Hindlimb muscle (tissue), 1 donor: ENCODE measurements around the gene MARF1. TPM values are rescaled to one million over a fixed set of nuclear protein-coding genes. Genes with fewer than 3 reads are reported as not detected.
"Not testable (repeated sequence)": the region's sequence is repeated elsewhere in the genome, so short reads cannot be mapped to it uniquely, and the experiment has no call there.

ENCODE experiments used
- DNase-seq: peaks from one replicate; pipeline ENCODE4 v3.0.0-alpha.2; 2013
- polyA plus RNA-seq: library from polyadenylated mRNA; unstranded; fragments of 120-200 nt; gene quantifications from one replicate; pipeline ENCODE4 v1.2.1, GENCODE V29; 2013; ENCODE audit not compliant: insufficient read length

MARF1 gene
- polyA plus RNA-seq, 1 donor = 38.6 TPM

DNA sequence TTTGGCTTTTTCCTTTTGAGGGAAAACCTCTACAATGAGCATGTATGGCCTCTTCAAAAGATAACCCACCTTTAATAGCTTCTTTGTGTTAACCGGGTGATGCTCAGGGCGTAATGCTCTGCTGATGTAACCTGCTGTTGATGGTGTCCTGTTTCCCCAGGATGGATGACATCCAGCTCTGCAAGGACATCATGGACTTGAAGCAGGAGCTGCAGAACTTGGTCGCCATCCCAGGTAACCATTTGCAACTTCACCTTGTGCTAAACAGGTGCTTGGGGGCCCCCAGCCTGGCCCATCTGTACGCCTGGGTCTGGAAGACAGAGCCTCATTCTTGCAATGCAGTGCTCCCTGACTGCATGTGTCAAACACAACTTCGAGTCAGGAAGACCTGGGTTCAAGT is 75.1 kb downstream of the MARF1 start:
- no peak for DNase-seq

DNA sequence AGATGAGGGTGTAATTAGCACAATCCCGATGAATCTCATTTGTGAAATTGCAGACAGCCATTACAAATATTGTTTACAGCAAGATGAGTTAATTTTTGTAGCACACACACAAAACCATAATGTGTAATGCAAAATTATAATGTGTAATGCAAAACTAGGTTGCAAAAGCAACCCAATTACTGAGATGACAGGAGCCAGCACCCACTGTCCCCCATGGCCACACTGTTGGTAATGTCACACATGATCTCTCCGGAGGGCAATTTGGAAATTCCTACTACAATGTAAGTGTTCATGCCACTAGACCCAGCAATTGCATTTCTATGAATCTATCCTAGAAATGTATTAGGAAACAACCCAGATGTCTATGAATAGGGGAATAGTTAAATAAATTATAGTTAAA is 76.9 kb downstream of the MARF1 start:
- no peak for DNase-seq

DNA sequence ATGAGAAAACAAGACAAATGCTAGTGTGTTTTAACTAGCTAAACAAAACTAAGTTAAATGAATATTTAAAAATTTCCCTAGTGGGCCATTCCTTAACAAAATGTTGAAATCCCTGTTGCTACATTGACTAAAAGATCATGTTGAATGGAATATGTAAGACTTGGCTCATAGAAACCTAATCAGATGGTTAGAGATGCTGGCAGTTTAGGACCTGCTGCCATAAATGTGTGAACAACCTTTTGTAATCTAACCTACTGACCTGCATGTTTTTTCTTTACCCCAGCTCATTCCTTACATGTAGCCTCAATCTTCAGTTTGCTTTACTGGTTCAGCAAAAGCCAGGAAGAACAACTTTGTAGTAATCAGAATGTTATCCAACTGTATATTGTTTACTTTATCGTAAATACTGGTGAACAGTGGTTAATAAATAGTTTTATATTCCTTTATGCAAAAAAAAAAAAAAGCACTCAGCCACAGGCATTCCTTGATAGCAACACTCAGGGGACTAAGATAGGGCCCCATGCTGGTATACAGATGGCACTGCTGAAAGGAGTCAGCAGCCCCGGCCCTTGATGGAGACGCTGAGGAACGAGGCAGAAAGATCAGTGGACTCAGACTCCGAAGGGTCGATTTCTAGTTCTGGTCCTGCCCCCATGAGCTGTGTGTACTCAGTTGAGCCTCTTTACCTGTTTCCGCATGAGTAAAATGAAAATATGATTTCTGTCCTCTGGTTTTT is 78.2 kb downstream of the MARF1 start:
- no peak for DNase-seq

DNA sequence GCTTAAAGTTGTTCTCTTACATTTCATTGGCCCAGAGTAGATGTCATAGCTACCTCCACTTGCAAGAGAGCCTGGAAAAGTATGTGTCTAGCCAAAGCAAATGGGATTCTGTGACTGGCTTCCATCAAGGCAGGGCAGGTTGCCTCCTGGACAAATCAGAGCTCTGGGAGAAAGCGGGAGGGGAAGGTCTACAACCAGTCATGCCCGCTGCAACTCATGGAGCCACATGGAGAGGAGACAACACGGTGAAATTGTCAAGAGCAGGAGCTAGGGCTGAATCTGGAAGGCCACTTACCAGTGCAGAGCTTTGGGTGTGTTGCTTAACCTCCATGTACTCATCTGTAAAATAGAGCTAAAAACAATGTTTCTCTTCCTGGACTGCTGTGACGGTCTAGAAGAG is 83.8 kb downstream of the MARF1 start:
- no peak for DNase-seq

DNA sequence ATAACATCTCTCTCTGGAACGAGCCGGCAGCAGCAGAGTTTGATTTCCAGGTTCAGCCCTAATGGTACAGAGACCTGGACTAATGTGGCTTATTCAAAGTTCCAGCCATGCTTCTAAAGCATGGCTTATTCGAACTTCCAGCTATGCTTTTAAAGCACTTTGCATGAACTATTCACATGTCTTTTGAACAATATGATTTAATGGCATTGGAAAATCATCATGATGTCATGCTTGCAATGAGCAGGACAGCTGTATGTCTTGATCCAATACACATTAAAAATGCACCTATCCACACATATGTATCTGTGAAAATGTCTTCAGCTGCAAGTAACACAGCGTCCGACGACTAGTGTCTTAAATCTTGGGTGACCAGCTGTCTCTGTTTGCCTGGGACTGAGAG is 85.7 kb downstream of the MARF1 start:
- DNase-seq = no peak

DNA sequence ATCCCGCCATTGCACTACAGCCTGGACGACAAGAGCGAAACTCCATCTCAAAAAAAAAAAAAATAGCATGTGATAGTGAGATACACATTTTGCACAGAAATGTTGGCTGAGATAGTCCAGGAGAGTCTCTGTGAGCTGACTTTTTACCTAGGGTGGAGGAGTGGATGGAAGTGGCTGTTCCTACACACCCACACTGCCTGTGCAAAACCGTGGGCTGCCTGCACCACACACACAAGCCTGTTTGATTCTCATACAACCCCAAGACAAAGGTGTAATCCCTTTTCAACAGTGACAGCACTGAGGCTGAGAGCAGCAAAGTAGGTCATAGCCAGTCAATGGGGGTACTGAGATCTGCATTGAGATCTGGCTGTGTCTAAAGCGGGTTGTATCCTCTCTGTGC is 86.8 kb downstream of the MARF1 start:
- DNase-seq = no peak

DNA sequence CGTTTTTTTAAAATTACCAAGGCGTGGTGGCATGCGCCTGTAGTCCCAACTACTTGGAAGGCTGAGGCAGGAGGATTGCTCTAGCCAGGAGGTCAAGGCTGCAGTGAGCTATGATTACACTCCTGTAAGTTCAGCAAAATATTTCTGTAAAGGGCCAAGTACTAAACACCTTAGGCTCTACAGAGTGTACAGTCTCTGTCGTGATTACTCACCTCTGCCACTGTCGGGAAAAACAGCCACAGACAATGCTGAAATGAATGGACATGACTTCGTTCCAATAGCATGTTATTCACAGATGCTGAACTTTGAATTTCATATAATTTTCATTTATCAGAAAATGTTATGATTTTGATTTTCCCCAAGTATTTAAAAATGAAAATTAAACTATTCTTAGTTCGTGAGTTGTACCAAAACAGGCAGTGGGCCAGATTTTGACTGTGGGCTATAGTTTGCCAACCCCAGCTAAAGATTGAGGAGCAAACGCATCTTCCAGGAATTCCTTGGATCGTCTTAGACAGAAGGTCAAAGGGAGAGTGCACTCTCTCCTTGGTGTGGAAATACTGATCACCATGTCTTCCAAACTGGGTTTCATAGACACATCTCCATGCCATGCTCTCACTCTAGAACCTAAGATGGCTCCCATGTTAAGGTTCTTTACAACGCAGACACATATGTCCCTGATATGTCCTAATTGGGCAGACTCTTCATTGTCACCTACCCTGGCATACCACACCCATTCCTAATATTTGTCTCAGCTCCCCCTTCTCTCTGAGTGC is 89.5 kb downstream of the MARF1 start:
- DNase-seq = no peak

DNA sequence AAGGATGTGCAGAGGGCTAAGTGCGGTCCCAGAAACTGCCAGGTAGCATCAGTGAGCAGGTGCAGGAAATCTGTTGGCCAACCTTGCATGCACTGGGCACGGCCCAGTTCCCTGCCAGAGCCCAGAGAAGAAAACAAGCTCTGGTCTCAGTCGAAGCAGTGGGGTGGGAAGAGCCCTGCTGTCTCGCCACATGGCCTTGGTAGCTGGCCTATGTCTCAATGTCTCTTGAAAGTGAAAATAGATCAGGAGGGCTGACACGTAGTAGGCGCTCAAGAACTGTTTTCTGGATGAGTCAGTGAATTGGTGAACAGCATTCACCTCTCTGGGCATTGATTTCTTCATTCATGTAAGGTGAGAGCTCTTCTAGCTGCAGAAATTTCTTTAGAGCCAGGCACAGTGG is 90.4 kb downstream of the MARF1 start:
- no peak for DNase-seq

DNA sequence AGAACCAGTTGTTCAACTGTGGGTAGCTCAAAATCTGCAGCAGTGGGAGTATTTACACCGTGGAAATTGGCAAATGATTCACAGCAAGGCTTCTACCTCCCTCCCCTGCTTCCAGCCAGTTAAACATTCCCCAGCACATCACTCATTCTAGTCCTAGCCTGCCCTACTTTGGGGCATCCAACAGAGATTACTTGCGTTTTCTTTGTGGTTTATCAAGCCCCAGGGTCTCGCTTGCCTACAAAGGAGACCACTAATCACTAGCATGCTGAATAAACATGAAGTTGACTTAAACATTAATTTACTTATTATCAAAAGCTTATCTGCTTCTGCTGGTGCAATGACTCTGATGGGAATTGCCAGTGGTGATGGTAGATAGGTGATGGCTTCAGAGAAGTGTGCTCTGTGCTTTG is 94.5 kb downstream of the MARF1 start:
- no peak for DNase-seq

DNA sequence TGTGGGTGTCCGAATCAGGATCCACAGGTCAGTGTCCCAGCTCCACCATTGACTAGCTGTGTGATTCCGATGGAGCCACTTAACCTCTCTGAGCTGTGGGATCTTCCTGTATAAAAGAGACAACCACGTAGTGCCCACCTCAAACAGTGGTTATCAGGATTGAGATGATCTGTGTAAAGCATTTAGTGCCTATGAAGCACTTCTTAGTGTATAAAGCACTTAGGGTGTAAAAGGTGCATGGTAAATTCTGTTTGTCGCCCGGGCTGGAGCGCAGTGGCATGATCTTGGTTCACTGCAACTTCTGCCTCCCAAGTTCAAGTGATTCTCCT is 95.2 kb downstream of the MARF1 start:
- no peak for DNase-seq

DNA sequence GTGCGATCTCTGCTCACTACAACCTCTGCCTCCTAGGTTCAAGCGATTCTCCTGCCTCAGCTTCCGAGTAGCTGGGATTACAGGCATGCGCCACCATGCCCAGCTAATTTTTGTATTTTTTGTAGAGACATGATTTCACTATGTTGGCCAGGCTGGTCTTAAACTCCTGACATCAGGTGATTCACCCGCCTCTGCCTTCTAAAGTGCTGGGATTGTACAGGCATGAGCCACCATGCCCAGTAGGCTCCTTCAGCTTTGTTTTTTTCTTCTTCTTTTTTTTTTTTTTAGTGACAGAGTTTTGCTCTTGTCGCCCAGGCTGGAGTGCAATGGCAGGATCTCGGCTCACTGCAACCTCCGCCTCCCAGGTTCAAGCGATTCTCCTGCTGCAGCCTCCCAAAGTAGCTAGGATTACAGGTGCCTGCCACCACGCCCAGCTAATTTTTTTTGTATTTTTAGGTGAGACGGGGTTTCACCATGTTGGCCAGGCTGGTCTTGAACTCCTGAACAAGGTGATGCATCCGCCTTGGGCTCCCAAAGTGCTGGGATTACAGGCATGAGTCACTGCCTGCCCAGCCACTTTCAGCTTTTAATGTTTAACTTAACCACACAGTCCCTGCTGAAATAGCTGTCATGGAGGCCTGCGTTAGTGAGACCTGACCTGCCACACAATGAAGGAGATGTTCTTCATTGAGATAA is 95.7 kb downstream of the MARF1 start:
- DNase-seq = not testable (repeated sequence)

DNA sequence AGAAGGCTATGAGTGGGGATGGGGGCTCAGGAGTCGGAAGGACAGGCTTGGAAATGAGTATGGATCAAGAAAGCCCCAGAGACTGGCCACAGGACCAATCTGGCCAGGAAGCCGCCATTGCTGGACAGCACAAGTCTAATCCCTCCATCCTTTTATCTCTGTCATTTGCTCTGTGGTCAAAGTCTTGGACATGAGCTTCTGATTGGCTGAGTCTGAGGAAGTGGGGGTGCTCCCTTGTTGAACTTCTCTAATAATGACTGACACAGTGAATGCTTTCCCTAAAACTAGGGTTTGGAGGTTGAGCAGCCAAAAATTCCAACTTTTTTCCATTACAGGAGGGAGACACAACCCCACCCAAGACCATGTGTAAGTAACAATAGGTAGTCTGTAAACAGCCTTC is 97.4 kb downstream of the MARF1 start:
- no peak for DNase-seq

DNA sequence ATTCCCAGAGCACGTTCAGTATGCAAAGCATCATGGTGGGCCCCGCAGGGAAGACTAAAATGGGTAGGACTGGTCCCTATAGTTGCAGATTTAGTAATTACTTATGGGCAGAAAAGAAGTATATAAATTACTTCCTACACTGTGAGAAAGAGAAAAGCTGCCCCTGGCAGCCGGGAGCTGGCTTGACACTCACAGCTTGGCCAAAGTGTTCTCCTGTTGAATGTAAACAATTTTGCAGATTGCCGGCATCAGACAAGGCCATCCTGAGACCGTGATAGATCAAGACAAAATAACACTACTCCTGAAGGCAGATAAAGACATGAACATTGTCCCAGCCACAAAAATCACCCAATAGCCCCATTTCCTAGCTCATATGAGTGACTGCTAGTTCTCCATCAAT is 98.5 kb downstream of the MARF1 start:
- no peak for DNase-seq

Other genes starting within 250 kb of the MARF1 start
- 4.6 TPM for gene MPV17L, start 247.4 kb downstream of the MARF1 start, polyA plus RNA-seq
- 21.0 TPM for gene BMERB1, start 208.6 kb downstream of the MARF1 start, polyA plus RNA-seq
- gene NDE1, start 7.1 kb upstream of the MARF1 start, polyA plus RNA-seq = 23.0 TPM
- 11.2 TPM for gene MYH11, start 213.9 kb upstream of the MARF1 start, polyA plus RNA-seq
- gene CEP20, start 245.4 kb upstream of the MARF1 start, polyA plus RNA-seq = 20.6 TPM